ENCODE data around the gene SLC6A1. TPM values are rescaled to one million over a fixed set of nuclear protein-coding genes. Genes with fewer than 3 reads are reported as not detected.

The SLC6A1 gene
- total and polyA plus RNA-seq, 2 donors = 5.3 to 50.0 TPM

DNA sequence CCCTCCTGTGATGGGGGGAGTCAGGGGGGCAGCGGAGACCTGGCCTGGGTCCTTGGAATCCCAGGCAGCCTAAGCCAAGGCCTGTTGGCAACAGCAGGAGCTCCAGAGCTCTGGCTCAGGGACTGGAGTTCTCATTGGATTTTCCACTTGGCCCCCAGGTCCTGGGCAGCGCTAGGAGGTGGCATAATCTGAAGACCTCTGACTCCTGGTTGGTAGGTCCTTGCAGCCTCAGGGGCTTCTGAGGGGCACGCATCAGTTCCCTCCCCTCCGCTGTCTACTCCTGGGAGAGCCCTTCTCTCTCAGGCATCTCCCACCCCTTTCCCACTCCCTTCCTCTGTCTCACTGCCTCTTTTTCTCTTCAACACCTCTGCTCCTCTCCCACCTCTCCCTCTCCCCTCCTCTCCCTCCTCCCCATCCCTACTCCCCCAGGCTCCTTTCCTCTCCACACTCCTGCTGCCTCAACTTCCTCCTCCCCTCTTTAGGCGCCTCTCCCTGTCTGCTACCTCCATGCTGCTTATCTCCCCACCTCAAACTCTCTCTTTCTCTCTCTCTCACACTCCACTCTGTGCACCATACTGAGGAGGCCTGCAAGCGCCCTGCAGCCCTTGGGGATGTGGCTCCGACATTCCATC lies 41.1 kb upstream of the SLC6A1 start:
- 84% methylated on average over 7 of the region's 7 CpGs for WGBS
- H3K9me3 ChIP-seq (ENCODE audit: control insufficient read depth in 2 of 2, insufficient read depth in 1 of 2, low read length in 1 of 2) = no peaks in the 10 kb centered on the region
- no peak overlapping the region for H3K4me3 ChIP-seq (ENCODE audit: low read length in 2 of 2)
- DNase-seq (ENCODE audit: low read depth in 6 of 9, low spot score in 9 of 9) = no peak
- no peaks in the 10 kb centered on the region for H3K4me1 ChIP-seq (ENCODE audit: control insufficient read depth in 2 of 2, insufficient read depth in 2 of 2, low read length in 2 of 2)
- H3K36me3 ChIP-seq (ENCODE audit: control insufficient read depth in 2 of 2, insufficient read depth in 2 of 2, low read length in 1 of 2) = no peaks in the 10 kb centered on the region
- H3K27ac ChIP-seq (ENCODE audit: low read depth in 1 of 2, low read length in 1 of 2) = no peak overlapping the region
- peaks cover 0 to 2% of the 10 kb centered on the region in 2 donors for H3K27me3 ChIP-seq (ENCODE audit: control insufficient read depth in 2 of 2, insufficient read depth in 1 of 2, low read length in 1 of 2)

DNA sequence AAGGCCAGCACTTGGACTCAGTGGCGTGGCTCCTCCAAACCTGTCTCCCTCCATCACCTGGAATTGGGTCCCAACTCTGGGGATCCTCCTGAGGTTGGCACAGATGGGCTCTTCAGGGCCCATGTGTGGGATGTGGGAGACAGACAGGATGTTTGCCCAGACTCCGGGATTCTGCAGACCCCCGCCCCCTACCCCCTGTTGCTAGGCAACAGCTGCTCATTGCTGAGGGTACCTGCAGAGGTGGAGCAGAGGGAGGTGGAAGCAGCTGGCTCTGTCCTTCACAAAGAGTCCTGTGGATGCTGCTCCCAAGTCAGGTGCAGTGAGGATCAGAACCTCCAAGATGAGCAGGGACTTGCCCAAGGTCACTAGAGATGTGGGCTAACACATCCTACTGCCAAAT lies 40.0 kb upstream of the SLC6A1 start:
- WGBS = 53% methylated on average over 3 of the region's 3 CpGs
- Histone ChIP-seq H3K4me3 (ENCODE audit: low read length in 2 of 2) (no peak overlapping the region), H3K27ac (ENCODE audit: low read depth in 1 of 2, low read length in 1 of 2) (no peak overlapping the region), H3K4me1 (ENCODE audit: control insufficient read depth in 2 of 2, insufficient read depth in 2 of 2, low read length in 2 of 2) (peaks cover 0 to 4% of the 10 kb centered on the region in 2 donors), H3K27me3 (ENCODE audit: control insufficient read depth in 2 of 2, insufficient read depth in 1 of 2, low read length in 1 of 2) (peaks cover 0 to 2% of the 10 kb centered on the region in 2 donors), H3K36me3 (ENCODE audit: control insufficient read depth in 2 of 2, insufficient read depth in 2 of 2, low read length in 1 of 2) (no peaks in the 10 kb centered on the region), H3K9me3 (ENCODE audit: control insufficient read depth in 2 of 2, insufficient read depth in 1 of 2, low read length in 1 of 2) (no peaks in the 10 kb centered on the region)
- no peak for DNase-seq (ENCODE audit: low read depth in 6 of 9, low spot score in 9 of 9)

DNA sequence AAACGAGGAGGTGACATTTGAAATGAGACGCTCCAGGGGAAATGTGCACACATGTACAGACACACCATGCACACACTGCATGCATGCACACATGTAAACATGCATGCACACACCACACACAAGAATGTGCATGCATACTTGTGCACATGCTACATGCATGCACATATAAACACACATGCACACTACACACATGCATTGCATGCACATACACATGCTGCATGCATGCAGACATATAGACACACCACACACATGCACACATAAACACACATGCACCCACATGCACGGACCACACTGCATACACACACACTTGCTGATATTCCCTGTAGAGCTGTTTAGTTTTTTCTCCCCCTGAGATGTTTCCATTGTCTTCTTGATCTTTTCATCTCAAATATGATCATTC lies 37.8 kb upstream of the SLC6A1 start:
- 82% methylated on average over 3 of the region's 3 CpGs for WGBS
- Histone ChIP-seq H3K4me1 (ENCODE audit: control insufficient read depth in 2 of 2, insufficient read depth in 2 of 2, low read length in 2 of 2) (peaks cover 0 to 9% of the 10 kb centered on the region in 2 donors), H3K27me3 (ENCODE audit: control insufficient read depth in 2 of 2, insufficient read depth in 1 of 2, low read length in 1 of 2) (peaks cover 0 to 2% of the 10 kb centered on the region in 2 donors), H3K36me3 (ENCODE audit: control insufficient read depth in 2 of 2, insufficient read depth in 2 of 2, low read length in 1 of 2) (no peaks in the 10 kb centered on the region), H3K4me3 (ENCODE audit: low read length in 2 of 2) (no peak overlapping the region), H3K27ac (ENCODE audit: low read depth in 1 of 2, low read length in 1 of 2) (no peak overlapping the region), H3K9me3 (ENCODE audit: control insufficient read depth in 2 of 2, insufficient read depth in 1 of 2, low read length in 1 of 2) (no peaks in the 10 kb centered on the region)
- no peak for DNase-seq (ENCODE audit: low read depth in 6 of 9, low spot score in 9 of 9)

DNA sequence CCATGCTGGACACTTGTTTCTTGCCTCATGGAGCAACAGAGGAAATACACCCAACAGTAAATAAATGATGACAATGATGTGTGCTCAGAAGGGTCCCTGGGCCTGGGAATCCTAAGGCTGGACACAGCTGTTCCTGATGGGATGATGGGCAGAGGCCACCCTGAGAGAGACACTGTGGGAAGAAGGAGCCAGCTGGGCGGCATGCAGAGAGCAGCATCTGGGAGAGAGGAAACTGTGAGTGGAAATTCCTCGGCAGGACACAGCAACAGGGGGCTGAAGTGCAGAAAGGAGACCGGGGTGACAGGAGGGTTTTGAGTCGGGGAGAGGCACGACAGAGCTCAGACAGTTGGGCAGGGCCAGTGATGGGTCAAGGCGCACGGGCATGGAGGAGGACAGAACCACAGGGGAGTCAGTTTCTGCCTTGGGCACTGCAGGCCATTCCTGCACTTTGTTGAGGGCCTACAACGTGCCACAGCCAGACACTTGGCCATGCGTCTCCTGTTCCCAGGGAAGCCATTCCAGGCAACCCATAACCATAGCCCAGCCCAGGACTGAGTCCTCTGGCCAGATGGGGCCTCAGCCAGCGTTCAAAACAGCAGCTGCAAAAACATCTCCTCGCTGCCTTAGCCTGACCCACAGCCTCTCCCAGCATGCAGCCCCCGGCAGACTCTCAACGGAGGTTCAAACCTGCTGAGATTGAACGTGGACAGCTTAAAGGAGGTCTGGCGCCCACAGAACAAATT lies 36.7 kb upstream of the SLC6A1 start:
- Histone ChIP-seq H3K27ac (ENCODE audit: low read depth in 1 of 2, low read length in 1 of 2) (no peak overlapping the region), H3K9me3 (ENCODE audit: control insufficient read depth in 2 of 2, insufficient read depth in 1 of 2, low read length in 1 of 2) (no peaks in the 10 kb centered on the region), H3K4me3 (ENCODE audit: low read length in 2 of 2) (no peak overlapping the region), H3K36me3 (ENCODE audit: control insufficient read depth in 2 of 2, insufficient read depth in 2 of 2, low read length in 1 of 2) (no peaks in the 10 kb centered on the region), H3K4me1 (ENCODE audit: control insufficient read depth in 2 of 2, insufficient read depth in 2 of 2, low read length in 2 of 2) (peaks cover 0 to 9% of the 10 kb centered on the region in 2 donors), H3K27me3 (ENCODE audit: control insufficient read depth in 2 of 2, insufficient read depth in 1 of 2, low read length in 1 of 2) (peaks cover 0 to 2% of the 10 kb centered on the region in 2 donors)
- DNase-seq (ENCODE audit: low read depth in 6 of 9, low spot score in 9 of 9) = no peak
- WGBS = 81% methylated on average over 15 of the region's 15 CpGs

DNA sequence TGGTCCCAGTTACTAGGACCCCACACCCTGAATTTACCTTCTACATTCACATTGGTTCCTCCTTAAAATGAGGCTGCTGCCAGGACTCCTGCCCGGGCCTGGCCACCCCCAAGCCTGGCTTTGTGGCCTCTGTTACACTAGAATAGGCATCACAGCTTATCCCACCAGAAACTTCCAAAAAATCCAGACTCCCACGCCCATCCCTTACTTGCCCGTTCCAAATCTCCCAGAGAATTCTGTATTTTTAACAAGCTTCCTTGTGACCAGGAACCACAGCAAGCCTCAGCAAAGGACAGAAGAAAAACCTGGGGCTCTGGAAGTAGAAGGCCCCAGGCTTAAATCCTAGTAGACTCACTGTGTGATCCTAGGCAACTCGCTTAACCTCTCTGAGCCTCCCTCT lies 36.0 kb upstream of the SLC6A1 start:
- WGBS = 81% methylated on average over 4 of the region's 4 CpGs
- Histone ChIP-seq H3K9me3 (ENCODE audit: control insufficient read depth in 2 of 2, insufficient read depth in 1 of 2, low read length in 1 of 2) (no peaks in the 10 kb centered on the region), H3K27me3 (ENCODE audit: control insufficient read depth in 2 of 2, insufficient read depth in 1 of 2, low read length in 1 of 2) (peaks cover 0 to 2% of the 10 kb centered on the region in 2 donors), H3K4me3 (ENCODE audit: low read length in 2 of 2) (no peak overlapping the region), H3K4me1 (ENCODE audit: control insufficient read depth in 2 of 2, insufficient read depth in 2 of 2, low read length in 2 of 2) (peaks cover 0 to 9% of the 10 kb centered on the region in 2 donors), H3K36me3 (ENCODE audit: control insufficient read depth in 2 of 2, insufficient read depth in 2 of 2, low read length in 1 of 2) (no peaks in the 10 kb centered on the region), H3K27ac (ENCODE audit: low read depth in 1 of 2, low read length in 1 of 2) (peak overlapping the region in 1 of 2 donors; percentile 12)
- no peak for DNase-seq (ENCODE audit: low read depth in 6 of 9, low spot score in 9 of 9)

DNA sequence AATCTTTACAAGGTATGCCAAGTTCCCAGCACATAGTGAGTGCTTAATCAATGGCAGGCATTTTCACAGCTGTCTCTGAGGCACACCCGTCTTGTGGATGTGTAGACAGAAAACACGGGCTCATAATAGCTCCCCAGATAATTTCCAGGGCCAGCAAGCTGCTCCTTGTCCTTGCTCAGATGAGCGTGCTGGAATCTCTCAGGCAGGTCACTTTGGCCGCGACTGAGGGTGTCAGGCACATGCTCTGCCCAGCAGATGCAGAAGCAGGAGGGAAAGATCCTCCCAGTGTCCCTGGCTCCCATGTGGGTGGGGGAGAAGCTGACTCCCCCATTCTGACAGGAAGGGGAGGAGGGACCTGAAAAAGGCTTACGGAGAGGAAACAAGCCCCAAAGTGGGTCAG lies 35.6 kb upstream of the SLC6A1 start:
- H3K27me3 ChIP-seq (ENCODE audit: control insufficient read depth in 2 of 2, insufficient read depth in 1 of 2, low read length in 1 of 2) = peaks cover 0 to 2% of the 10 kb centered on the region in 2 donors
- no peaks in the 10 kb centered on the region for H3K9me3 ChIP-seq (ENCODE audit: control insufficient read depth in 2 of 2, insufficient read depth in 1 of 2, low read length in 1 of 2)
- peaks cover 0 to 9% of the 10 kb centered on the region in 2 donors for H3K4me1 ChIP-seq (ENCODE audit: control insufficient read depth in 2 of 2, insufficient read depth in 2 of 2, low read length in 2 of 2)
- H3K27ac ChIP-seq (ENCODE audit: low read depth in 1 of 2, low read length in 1 of 2) = peak overlapping the region in 1 of 2 donors; percentile 12
- no peak for DNase-seq (ENCODE audit: low read depth in 6 of 9, low spot score in 9 of 9)
- 90% methylated on average over 6 of the region's 6 CpGs for WGBS
- H3K4me3 ChIP-seq (ENCODE audit: low read length in 2 of 2) = no peak overlapping the region
- no peaks in the 10 kb centered on the region for H3K36me3 ChIP-seq (ENCODE audit: control insufficient read depth in 2 of 2, insufficient read depth in 2 of 2, low read length in 1 of 2)

DNA sequence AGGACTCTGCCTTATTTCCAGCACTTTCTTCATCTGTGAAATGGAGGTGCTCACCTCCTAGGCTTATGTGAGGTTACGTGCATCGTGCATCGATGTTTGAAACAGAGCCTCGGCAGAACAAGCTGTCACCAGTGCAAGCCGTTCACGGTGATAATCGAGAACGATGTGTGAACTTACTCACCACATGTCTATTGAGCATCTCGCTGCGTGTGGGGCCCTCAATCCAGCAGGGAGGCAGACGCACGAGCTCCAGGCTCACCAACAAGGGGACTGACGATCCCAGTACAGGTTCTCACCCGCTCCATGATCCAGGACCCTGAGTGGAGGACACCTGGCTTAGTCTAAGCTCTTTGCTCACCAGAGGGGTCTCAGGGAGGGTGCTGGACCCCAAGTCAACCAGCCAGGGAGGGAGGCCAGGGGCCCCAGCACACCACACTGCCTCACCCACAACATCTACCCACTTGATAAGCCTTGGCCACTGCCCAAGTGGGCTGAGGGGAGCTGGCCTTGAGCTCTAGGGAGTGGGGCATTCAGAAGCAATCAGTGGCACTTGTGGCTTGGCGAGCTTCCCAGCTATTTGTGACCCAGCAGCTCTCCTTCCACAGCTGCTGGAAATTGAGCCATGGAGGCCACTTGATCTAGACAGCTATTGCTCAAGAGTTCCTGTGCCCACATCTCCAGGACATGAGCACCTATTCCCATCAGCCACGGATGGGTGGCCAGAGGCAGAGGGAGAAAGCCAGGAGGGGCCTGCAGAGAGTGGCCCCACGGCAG lies 34.4 kb upstream of the SLC6A1 start:
- no peaks in the 10 kb centered on the region for H3K36me3 ChIP-seq (ENCODE audit: control insufficient read depth in 2 of 2, insufficient read depth in 2 of 2, low read length in 1 of 2)
- WGBS = 68% methylated on average over 17 of the region's 17 CpGs
- peaks cover 0 to 2% of the 10 kb centered on the region in 2 donors for H3K27me3 ChIP-seq (ENCODE audit: control insufficient read depth in 2 of 2, insufficient read depth in 1 of 2, low read length in 1 of 2)
- no peaks in the 10 kb centered on the region for H3K9me3 ChIP-seq (ENCODE audit: control insufficient read depth in 2 of 2, insufficient read depth in 1 of 2, low read length in 1 of 2)
- DNase-seq (ENCODE audit: low read depth in 6 of 9, low spot score in 9 of 9) = peak in 1 of 9 donors; percentile 9
- H3K4me1 ChIP-seq (ENCODE audit: control insufficient read depth in 2 of 2, insufficient read depth in 2 of 2, low read length in 2 of 2) = peaks cover 0 to 9% of the 10 kb centered on the region in 2 donors
- H3K27ac ChIP-seq (ENCODE audit: low read depth in 1 of 2, low read length in 1 of 2) = no peak overlapping the region
- no peak overlapping the region for H3K4me3 ChIP-seq (ENCODE audit: low read length in 2 of 2)

DNA sequence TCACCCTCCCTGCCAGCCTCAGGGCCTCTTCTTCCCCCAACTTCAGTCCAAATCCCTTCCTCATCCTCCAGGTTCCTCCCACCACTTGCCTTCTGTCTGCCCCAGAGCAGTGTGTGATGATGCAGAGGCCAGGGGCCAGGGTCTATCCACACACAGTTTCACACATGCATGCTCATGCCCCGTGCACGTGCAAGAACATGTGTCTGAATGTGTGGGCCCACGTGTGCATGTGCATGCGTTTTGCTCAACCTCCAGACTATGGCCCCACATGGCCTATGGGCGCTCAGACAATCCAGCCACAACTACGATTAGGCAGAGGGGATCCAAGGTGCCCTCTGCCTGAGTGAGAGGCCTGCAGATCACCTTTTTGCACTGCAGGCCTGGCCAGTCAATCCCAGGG lies 32.3 kb upstream of the SLC6A1 start:
- Histone ChIP-seq H3K36me3 (ENCODE audit: control insufficient read depth in 2 of 2, insufficient read depth in 2 of 2, low read length in 1 of 2) (no peaks in the 10 kb centered on the region), H3K27me3 (ENCODE audit: control insufficient read depth in 2 of 2, insufficient read depth in 1 of 2, low read length in 1 of 2) (peaks cover 0 to 2% of the 10 kb centered on the region in 2 donors), H3K27ac (ENCODE audit: low read depth in 1 of 2, low read length in 1 of 2) (no peak overlapping the region), H3K9me3 (ENCODE audit: control insufficient read depth in 2 of 2, insufficient read depth in 1 of 2, low read length in 1 of 2) (no peaks in the 10 kb centered on the region), H3K4me3 (ENCODE audit: low read length in 2 of 2) (no peak overlapping the region), H3K4me1 (ENCODE audit: control insufficient read depth in 2 of 2, insufficient read depth in 2 of 2, low read length in 2 of 2) (peaks cover 0 to 9% of the 10 kb centered on the region in 2 donors)
- no peak for DNase-seq (ENCODE audit: low read depth in 6 of 9, low spot score in 9 of 9)
- WGBS = 93% methylated on average over 6 of the region's 6 CpGs

DNA sequence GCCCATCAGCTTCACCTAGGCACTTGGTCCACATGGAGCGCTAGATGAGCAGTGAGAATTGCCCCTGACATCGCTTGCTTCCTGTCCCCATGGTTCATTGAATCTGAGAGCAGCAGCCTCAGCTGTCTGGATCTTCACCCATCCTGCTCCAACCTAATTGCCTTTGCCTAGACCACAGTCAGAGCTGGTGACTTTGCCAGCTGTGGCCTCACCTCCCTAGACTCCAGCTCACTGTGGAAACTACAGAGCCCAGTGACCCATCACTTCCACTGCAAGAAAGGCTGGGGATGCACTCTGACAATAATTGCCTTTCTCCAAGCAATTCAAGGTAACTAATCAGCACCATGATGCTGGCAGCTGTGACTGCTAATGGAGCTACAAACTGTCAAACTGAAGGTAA lies 30.6 kb upstream of the SLC6A1 start:
- DNase-seq (ENCODE audit: low read depth in 6 of 9, low spot score in 9 of 9) = no peak
- 90% methylated on average over 2 of the region's 2 CpGs for WGBS
- no peaks in the 10 kb centered on the region for H3K36me3 ChIP-seq (ENCODE audit: control insufficient read depth in 2 of 2, insufficient read depth in 2 of 2, low read length in 1 of 2)

More for the DNA sequence above, 30.6 kb upstream of the SLC6A1 start:
- Histone ChIP-seq H3K27me3 (ENCODE audit: control insufficient read depth in 2 of 2, insufficient read depth in 1 of 2, low read length in 1 of 2) (no peaks in the 10 kb centered on the region), H3K4me3 (ENCODE audit: low read length in 2 of 2) (no peak overlapping the region), H3K9me3 (ENCODE audit: control insufficient read depth in 2 of 2, insufficient read depth in 1 of 2, low read length in 1 of 2) (no peaks in the 10 kb centered on the region), H3K4me1 (ENCODE audit: control insufficient read depth in 2 of 2, insufficient read depth in 2 of 2, low read length in 2 of 2) (peaks cover 0 to 9% of the 10 kb centered on the region in 2 donors), H3K27ac (ENCODE audit: low read depth in 1 of 2, low read length in 1 of 2) (peak overlapping the region in 1 of 2 donors; percentile 24)
